Breast epithelium (tissue), 3 donors: Measurements from ENCODE around the gene WWOX.

ENCODE experiments used
- POLR2A ChIP-seq: fragments of 450-650 bp; IDR thresholded peaks from one replicate; pipeline ENCODE4 v1.6.1; 2016; ENCODE audit warnings: antibody characterized with exemption, mild to moderate bottlenecking, moderate library complexity
- TF ChIP-seq, protein P1 (sequence below), 3 donors: fragments of 450-650 bp; IDR thresholded peaks; one replicate each; pipeline ENCODE4 v1.5.1; 2016 to 2017; ENCODE audit warnings: antibody characterized with exemption in 3 of 3, mild to moderate bottlenecking in 3 of 3, moderate library complexity in 3 of 3

DNA sequence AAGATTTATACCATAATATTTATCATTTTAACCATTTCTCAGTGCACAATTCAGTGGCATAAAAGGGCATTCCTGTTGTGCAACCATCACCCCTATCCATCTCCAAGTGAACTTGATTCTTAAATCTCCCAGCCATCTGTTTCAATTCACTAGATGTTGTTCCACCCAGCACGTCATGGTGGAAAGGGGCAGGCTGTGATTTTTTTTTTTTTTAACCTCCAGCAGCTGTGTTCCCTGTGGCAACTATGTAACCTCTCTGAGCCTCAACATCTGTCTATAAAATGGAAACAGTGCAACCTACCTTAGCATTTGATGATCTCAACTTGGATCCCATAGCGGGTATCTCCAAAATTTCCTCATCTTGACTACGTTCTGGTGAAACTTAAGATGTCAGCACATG is 604.5 kb downstream of the WWOX start:
- TF ChIP-seq POLR2A = no peak
- TF ChIP-seq, protein P1, sequence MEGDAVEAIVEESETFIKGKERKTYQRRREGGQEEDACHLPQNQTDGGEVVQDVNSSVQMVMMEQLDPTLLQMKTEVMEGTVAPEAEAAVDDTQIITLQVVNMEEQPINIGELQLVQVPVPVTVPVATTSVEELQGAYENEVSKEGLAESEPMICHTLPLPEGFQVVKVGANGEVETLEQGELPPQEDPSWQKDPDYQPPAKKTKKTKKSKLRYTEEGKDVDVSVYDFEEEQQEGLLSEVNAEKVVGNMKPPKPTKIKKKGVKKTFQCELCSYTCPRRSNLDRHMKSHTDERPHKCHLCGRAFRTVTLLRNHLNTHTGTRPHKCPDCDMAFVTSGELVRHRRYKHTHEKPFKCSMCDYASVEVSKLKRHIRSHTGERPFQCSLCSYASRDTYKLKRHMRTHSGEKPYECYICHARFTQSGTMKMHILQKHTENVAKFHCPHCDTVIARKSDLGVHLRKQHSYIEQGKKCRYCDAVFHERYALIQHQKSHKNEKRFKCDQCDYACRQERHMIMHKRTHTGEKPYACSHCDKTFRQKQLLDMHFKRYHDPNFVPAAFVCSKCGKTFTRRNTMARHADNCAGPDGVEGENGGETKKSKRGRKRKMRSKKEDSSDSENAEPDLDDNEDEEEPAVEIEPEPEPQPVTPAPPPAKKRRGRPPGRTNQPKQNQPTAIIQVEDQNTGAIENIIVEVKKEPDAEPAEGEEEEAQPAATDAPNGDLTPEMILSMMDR (IDR thresholded peaks at IDR 0.05) = no peak
